Left forelimb (tissue), 1 donor: ENCODE data around the gene SLC17A9.

Source experiments
- DNase-seq: peaks from one replicate; pipeline ENCODE4 v3.0.0-alpha.2; 2018; ENCODE audit warnings: low spot score

Gene SLC17A9

GRCh38 chr20:62952373-62952967 is at the start of gene SLC17A9:
Gene SLC17A9 (plus strand): TSS chr20:62952709. CDS start chr20:62952831, 122 bp downstream.
- no peak for DNase-seq

GRCh38 chr20:62902926-62903615 is 49.4 kb upstream of the SLC17A9 start:
- no peak for DNase-seq

GRCh38 chr20:62905536-62906117 is 46.9 kb upstream of the SLC17A9 start:
- no peak for DNase-seq

- no peak for DNase-seq
Observed at GRCh38 chr20:62906209-62906608, 46.3 kb upstream of the SLC17A9 start.

- DNase-seq = no peak
Observed at GRCh38 chr20:62906647-62907375, 45.7 kb upstream of the SLC17A9 start.

GRCh38 chr20:62907384-62908317 is 44.9 kb upstream of the SLC17A9 start:
- no peak for DNase-seq

- DNase-seq = no peak
Observed at GRCh38 chr20:62908971-62909791, 43.3 kb upstream of the SLC17A9 start.

GRCh38 chr20:62910217-62910766 is 42.2 kb upstream of the SLC17A9 start:
- no peak for DNase-seq

- no peak for DNase-seq
Observed at GRCh38 chr20:62910777-62911497, 41.6 kb upstream of the SLC17A9 start.

- DNase-seq = no peak
Observed at GRCh38 chr20:62911701-62912280, 40.7 kb upstream of the SLC17A9 start.

- no peak for DNase-seq
Observed at GRCh38 chr20:62913043-62913630, 39.4 kb upstream of the SLC17A9 start.

GRCh38 chr20:62914436-62914835 is 38.1 kb upstream of the SLC17A9 start:
- DNase-seq = no peak

GRCh38 chr20:62914970-62915457 is 37.5 kb upstream of the SLC17A9 start:
- no peak for DNase-seq

- DNase-seq = no peak
Observed at GRCh38 chr20:62916703-62917476, 35.6 kb upstream of the SLC17A9 start.

GRCh38 chr20:62917720-62918119 is 34.8 kb upstream of the SLC17A9 start:
- DNase-seq = no peak

- DNase-seq = no peak
Observed at GRCh38 chr20:62918147-62918546, 34.4 kb upstream of the SLC17A9 start.

- no peak for DNase-seq
Observed at GRCh38 chr20:62918831-62919230, 33.7 kb upstream of the SLC17A9 start.

- DNase-seq = peak; percentile 18
Observed at GRCh38 chr20:62920039-62920645, 32.4 kb upstream of the SLC17A9 start.
